Thyroid gland (tissue), 4 donors: ENCODE data around the gene NTMT2.

Experiments
- CTCF ChIP-seq, 6 experiments: fragments of 200-600 bp in 3 of 6; fragments of 450-650 bp in 3 of 6; sonication (generic) in 3 of 6; IDR thresholded peaks; one replicate each; pipeline ENCODE4 v1.5.1; 2016 to 2019; ENCODE audit warnings: antibody characterized with exemption in 6 of 6, mild to moderate bottlenecking in 2 of 6, inconsistent platforms in 1 of 6, moderate library complexity in 1 of 6
- POLR2A ChIP-seq, 2 donors: fragments of 450-650 bp; IDR thresholded peaks; one replicate each; pipeline ENCODE4 v1.6.1; 2017; ENCODE audit warnings: antibody characterized with exemption in 2 of 2, mild to moderate bottlenecking in 2 of 2, moderate library complexity in 1 of 2

- TF ChIP-seq POLR2A (IDR thresholded peaks at IDR 0.05) (no peak), CTCF (IDR thresholded peaks at IDR 0.05) (no peak)
Observed at GRCh38 chr1:170213596-170213995, 67.8 kb downstream of the NTMT2 start.
